Chondrocyte (in vitro differentiated cells): ENCODE results near the gene AQP9. TPM values are rescaled to one million over a fixed set of nuclear protein-coding genes. Genes with fewer than 3 reads are reported as not detected.

ENCODE experiments used
- DNase-seq: peaks from one replicate; pipeline ENCODE4 v3.0.0; 2021; ENCODE audit warnings: mixed read lengths, low spot score
- H3K27ac Mint-ChIP-seq: one replicate; pipeline ENCODE4 v1.8.0; 2021; ENCODE audit warnings: mild to moderate bottlenecking, moderate library complexity, mixed read lengths; ENCODE audit not compliant: unreplicated experiment
- H3K27me3 Mint-ChIP-seq: 2 replicates; pipeline ENCODE4 v1.8.0; 2021; ENCODE audit warnings: low read depth, mixed read lengths
- H3K36me3 Mint-ChIP-seq: 2 replicates; pipeline ENCODE4 v1.8.0; 2021; ENCODE audit warnings: low read depth, mixed read lengths
- H3K4me1 Mint-ChIP-seq: 2 replicates; pipeline ENCODE4 v1.8.0; 2021; ENCODE audit warnings: low read depth, mild to moderate bottlenecking, mixed read lengths
- H3K4me3 Mint-ChIP-seq: one replicate; pipeline ENCODE4 v1.8.0; 2021; ENCODE audit warnings: mild to moderate bottlenecking, moderate library complexity, mixed read lengths; ENCODE audit not compliant: unreplicated experiment
- H3K9me3 Mint-ChIP-seq: 2 replicates; pipeline ENCODE4 v1.8.0; 2021; ENCODE audit warnings: low read depth, mixed read lengths
- CTCF ChIP-seq: fragments of 200-600 bp; sonication (generic); IDR thresholded peaks from 2 replicates; pipeline ENCODE4 v1.5.0; 2021; ENCODE audit warnings: antibody characterized with exemption, mild to moderate bottlenecking, moderate library complexity
- total RNA-seq: library from RNA; stranded (reverse); gene quantifications from 3 replicates; pipeline ENCODE4 v1.2.1, GENCODE V29; 2021

AQP9 gene
- total RNA-seq, 1 donor from 2014 or later, result not detected

GRCh38 chr15:58115692-58116091 lies 22.5 kb upstream of the AQP9 start:
- Mint-ChIP-seq H3K4me3 (no peak overlapping the region), H3K27me3 (peaks cover 29% of the 10 kb centered on the region), H3K36me3 (no peaks in the 10 kb centered on the region), H3K27ac (no peak overlapping the region), H3K4me1 (no peaks in the 10 kb centered on the region), H3K9me3 (peaks cover 2% of the 10 kb centered on the region)
- no peak for DNase-seq
- TF ChIP-seq CTCF, result peak; percentile 44

- H3K9me3 Mint-ChIP-seq, result peaks cover 2% of the 10 kb centered on the region
- no peaks in the 10 kb centered on the region for H3K36me3 Mint-ChIP-seq
- DNase-seq, result no peak
- H3K27me3 Mint-ChIP-seq, result peaks cover 23% of the 10 kb centered on the region
- H3K4me1 Mint-ChIP-seq, result no peaks in the 10 kb centered on the region
- no peak overlapping the region for H3K4me3 Mint-ChIP-seq
- TF ChIP-seq CTCF, result no peak
- no peak overlapping the region for H3K27ac Mint-ChIP-seq
These were observed 20.6 kb upstream of the AQP9 start for GRCh38 chr15:58117619-58118018.

GRCh38 chr15:58118272-58118671 lies 19.9 kb upstream of the AQP9 start:
- H3K4me3 Mint-ChIP-seq, result no peak overlapping the region
- no peaks in the 10 kb centered on the region for H3K4me1 Mint-ChIP-seq
- H3K27ac Mint-ChIP-seq, result no peak overlapping the region
- no peaks in the 10 kb centered on the region for H3K36me3 Mint-ChIP-seq
- no peak for TF ChIP-seq CTCF
- H3K9me3 Mint-ChIP-seq, result peaks cover 2% of the 10 kb centered on the region
- H3K27me3 Mint-ChIP-seq, result peaks cover 22% of the 10 kb centered on the region
- DNase-seq, result no peak

GRCh38 chr15:58119016-58119415 lies 19.2 kb upstream of the AQP9 start:
- H3K27me3 Mint-ChIP-seq, result peaks cover 24% of the 10 kb centered on the region

GRCh38 chr15:58124585-58124984 lies 13.6 kb upstream of the AQP9 start:
- H3K9me3 Mint-ChIP-seq, result peaks cover 13% of the 10 kb centered on the region

More at GRCh38 chr15:58119016-58119415, 19.2 kb upstream of the AQP9 start:
- no peaks in the 10 kb centered on the region for H3K36me3 Mint-ChIP-seq
- no peak for TF ChIP-seq CTCF
- peaks cover 1% of the 10 kb centered on the region for H3K9me3 Mint-ChIP-seq
- no peak overlapping the region for H3K4me3 Mint-ChIP-seq
- H3K4me1 Mint-ChIP-seq, result no peaks in the 10 kb centered on the region
- no peak overlapping the region for H3K27ac Mint-ChIP-seq
- no peak for DNase-seq

More at GRCh38 chr15:58124585-58124984, 13.6 kb upstream of the AQP9 start:
- no peak for TF ChIP-seq CTCF
- no peak overlapping the region for H3K4me3 Mint-ChIP-seq
- peaks cover 10% of the 10 kb centered on the region for H3K27me3 Mint-ChIP-seq
- no peaks in the 10 kb centered on the region for H3K4me1 Mint-ChIP-seq
- no peak overlapping the region for H3K27ac Mint-ChIP-seq
- no peak for DNase-seq
- H3K36me3 Mint-ChIP-seq, result peaks cover 2% of the 10 kb centered on the region
